G401 (cell line): ENCODE data around the gene WFIKKN1. TPM values are rescaled to one million over a fixed set of nuclear protein-coding genes. Genes with fewer than 3 reads are reported as not detected.

Experiments
- DNase-seq: peaks from one replicate; pipeline ENCODE4 v3.0.0-alpha.2; 2015; ENCODE audit warnings: low spot score
- in situ Hi-C: cut with HindIII; loops from 2 replicates; pipeline ENCODE4 v1.10.0; 2016; ENCODE audit warnings: low sequenced_read_pairs, mixed read lengths
- total RNA-seq: library from RNA; depleted of rRNA; stranded (reverse); fragments of >200 nt; shearing (Covaris generic); gene quantifications from 2 replicates; pipeline ENCODE4 v1.2.3, GENCODE V29; 2014; rRNA removed

WFIKKN1 gene
- total RNA-seq, 1 experiment from 2014 or later = 44.6 TPM

DNA sequence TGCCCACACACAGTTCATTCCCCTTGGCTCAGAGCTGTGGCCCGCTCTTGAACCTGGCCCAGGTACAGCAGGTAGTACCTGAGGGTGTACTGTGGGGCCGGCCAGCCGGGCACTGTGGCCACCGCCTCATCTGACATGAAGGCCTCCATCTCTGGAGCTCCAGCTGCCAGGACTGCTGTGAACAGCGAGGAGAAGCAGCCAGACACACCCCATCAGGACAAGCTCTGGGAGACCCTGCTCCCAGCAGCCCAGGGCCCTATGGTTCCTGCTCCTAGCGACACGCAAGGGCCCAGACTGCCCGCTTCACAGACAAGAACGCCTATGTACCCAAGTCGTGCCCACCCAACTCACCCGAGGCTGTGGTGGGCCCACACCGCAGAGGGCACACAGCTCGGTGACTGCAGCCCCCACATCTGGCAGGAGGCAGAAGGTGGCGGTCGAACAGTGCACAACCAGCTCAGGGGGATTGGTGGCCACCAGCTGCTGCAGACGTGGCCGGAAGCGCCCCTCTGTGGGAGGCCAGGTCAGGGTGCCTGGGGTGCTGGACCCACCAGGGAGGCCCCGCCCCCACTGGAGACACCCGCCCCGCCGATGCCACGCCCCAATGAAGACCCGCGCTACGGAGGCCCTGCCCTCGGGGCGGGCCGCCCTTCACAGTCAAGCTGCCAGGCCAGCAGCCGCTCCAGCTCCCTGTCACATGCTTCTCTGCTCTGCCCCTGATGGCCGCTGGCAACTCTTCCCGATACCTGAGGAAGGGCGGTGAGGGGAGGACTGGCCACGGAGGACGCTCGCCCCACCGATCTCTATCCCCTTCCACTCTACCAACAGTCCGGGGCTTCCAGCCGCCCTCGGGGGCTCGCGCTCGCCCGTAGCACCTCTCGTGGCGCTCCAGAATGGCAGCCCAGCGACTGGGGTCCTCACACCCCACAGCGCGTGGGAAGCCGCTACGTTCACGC is 48.4 kb downstream of the WFIKKN1 start:
- peak; percentile 76 for DNase-seq
- in situ Hi-C loops = no loop called here

DNA sequence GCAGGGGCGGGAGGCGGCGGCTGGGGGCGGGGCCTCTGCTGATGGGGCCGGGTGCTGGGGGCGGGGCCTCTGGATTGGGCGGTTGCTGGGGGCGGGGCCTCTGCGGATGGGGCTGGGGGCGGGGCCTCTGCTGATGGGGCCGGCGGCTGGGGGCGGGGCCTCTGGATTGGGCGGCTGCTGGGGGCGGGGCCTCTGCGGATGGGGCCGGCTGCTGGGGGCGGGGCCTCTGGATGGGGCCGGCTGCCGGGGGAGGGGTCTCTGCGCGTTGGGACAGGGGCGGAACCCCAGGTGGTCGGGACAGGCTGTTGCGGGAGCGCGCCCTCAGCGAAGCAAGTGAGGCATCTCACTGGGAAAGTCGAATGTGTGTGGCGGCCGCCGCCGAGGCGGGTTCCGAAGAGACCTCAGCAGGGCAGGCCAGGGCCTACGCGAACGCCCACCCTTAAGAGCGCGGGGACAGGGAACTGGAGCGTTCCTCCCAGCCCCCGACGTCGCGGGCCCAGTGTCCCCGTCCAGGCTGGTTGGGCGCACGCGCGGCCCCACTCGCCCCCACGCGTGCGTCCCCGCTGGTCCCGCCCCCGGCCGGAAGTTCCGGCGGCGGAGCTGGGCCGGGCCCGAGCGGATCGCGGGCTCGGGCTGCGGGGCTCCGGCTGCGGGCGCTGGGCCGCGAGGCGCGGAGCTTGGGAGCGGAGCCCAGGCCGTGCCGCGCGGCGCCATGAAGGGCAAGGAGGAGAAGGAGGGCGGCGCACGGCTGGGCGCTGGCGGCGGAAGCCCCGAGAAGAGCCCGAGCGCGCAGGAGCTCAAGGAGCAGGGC is 49.2 kb downstream of the WFIKKN1 start, which contains the start of gene STUB1:
Gene STUB1 (plus strand): TSS at position 597 of the 811 bp plus-strand sequence. CDS start 116 bp downstream, at position 713.
- in situ Hi-C loops = no loop called here
- DNase-seq = peak; percentile 75

DNA sequence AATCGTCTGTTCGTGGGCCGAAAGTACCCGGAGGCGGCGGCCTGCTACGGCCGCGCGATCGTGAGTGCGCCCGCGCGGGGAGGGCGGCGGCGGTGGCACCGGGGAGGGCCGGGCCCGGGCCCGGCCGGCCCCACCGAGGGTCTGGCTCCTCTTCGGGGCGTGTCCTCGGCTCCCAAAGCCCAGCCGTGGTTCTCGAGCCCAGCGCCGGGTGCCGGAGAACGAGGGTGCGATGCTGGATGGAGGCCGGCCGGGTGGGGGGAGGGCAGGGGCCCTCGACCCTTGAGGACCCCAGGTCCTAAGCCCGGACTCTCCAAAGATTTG is 49.8 kb downstream of the WFIKKN1 start:
- in situ Hi-C loops = no loop called here
- no peak for DNase-seq

DNA sequence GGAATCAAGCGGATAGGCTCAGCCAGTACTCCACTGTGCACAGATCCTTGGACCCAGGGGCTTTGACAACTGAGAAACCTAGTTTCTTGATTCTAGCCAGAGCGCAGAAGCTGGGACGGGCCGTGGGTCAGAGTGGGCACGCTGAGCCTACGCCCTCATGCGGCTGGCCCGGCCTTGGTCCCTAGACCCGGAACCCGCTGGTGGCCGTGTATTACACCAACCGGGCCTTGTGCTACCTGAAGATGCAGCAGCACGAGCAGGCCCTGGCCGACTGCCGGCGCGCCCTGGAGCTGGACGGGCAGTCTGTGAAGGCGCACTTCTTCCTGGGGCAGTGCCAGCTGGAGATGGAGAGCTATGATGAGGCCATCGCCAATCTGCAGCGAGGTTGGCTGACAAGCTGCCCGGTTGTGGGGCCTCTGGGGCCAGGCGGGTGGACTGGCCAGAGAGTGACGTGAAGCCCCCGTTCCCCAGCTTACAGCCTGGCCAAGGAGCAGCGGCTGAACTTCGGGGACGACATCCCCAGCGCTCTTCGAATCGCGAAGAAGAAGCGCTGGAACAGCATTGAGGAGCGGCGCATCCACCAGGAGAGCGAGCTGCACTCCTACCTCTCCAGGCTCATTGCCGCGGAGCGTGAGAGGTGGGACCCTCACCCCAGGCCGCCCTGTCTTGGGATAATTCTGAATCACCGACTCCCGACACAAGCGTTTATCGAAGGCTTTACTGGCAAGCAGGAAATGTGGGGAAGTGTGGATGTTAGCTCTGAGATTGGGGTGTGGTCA is 50.4 kb downstream of the WFIKKN1 start:
- in situ Hi-C loops = no loop called here
- peak; percentile 53 for DNase-seq

DNA sequence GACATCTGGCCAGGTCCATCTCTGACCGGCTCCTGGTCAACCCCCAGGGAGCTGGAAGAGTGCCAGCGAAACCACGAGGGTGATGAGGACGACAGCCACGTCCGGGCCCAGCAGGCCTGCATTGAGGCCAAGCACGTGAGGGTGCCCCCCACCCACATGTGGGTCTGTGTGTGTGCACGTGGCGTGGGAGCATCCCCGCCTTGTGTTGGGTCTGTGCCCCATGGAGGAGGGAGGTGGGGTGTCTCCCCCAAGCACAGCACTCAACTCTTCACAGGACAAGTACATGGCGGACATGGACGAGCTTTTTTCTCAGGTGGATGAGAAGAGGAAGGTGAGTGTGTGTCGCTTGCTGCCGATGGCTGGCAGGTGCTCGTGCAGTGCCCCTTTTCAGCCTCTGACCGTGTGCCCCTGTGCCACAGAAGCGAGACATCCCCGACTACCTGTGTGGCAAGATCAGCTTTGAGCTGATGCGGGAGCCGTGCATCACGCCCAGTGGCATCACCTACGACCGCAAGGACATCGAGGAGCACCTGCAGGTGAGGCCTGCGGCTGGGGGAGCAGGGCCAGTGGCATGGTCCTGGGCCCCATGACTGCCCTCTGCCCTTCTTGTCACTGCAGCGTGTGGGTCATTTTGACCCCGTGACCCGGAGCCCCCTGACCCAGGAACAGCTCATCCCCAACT is 51.1 kb downstream of the WFIKKN1 start:
- in situ Hi-C loops = no loop called here
- no peak for DNase-seq

DNA sequence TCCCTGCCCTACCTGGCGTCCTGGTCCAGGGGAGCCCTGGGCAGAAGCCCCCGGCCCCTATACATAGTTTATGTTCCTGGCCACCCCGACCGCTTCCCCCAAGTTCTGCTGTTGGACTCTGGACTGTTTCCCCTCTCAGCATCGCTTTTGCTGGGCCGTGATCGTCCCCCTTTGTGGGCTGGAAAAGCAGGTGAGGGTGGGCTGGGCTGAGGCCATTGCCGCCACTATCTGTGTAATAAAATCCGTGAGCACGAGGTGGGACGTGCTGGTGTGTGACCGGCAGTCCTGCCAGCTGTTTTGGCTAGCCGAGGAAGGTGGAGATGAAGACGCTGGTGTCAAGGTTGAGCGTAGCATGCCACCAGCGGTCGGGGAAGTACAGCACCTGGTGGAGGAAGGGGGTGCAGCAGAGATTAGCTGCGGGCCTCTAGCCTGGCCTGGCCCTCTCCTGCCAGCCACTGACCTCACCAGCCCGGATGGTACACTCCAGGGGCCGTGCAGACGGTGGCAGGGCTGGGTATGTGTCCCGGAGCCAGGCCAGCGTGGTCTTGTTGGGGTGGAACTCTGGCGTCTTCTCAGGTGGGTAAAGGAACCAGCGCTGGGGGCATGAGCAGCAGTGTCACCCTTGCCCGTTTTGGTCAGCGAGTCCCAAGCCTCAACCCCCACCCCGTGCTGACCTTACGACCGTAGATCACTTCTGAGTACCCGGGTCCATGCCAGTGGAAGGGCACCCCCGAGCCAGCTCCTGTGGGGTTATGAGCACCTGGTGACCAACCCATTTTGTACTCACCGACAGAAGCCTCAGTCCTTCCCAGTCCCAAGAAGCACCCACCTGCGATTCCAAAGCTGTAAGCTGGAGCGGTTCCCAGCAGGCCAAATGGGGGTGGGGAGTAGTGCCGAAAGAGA is 52.0 kb downstream of the WFIKKN1 start:
- in situ Hi-C loops = no loop called here

DNA sequence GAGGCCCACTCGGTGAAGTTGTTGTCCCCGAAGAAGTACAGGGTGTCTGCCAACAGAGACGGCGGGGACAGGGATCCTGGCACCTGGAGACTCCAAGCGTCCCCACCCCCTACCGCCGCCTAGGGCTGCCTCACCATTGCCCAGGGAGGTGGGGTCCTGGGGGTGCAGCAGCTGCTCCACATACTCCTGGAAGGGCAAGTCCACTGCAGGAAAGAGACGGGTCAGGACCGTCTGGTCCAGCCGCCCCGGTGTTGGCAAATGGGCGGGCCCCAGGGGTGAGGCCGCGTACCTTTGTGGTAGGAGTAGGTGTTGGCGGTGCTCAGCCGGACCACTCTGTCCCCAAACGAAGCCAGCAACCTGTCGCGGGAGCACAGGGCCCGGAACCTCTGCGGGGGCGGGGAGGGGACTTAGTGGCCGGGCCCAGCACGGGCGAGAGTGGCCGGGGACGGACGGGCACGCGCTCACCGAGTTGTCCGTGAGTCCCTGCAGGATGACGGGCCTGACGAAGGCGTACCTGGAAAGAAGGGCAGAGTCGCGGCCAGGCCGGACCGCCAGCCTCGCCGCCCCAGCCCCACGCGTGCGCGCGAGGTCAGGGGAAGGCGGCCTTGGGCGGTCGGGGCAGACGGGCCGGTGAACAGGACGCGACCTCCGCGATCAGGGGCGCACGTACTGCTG is 52.7 kb downstream of the WFIKKN1 start:
- no peak for DNase-seq
- in situ Hi-C loops = no loop called here

More for the DNA sequence above, 52.0 kb downstream of the WFIKKN1 start:
- DNase-seq = no peak

Other genes with a start within 250 kb of the WFIKKN1 start
- 53.0 and 60.8 TPM in 2 replicates for gene PGAP6, start 249.0 kb upstream of the WFIKKN1 start, total RNA-seq
- 312 and 362 TPM in 2 replicates for gene NME4, start 233.8 kb upstream of the WFIKKN1 start, total RNA-seq
- gene DECR2, start 229.1 kb upstream of the WFIKKN1 start, total RNA-seq = 13.0 and 13.7 TPM in 2 replicates
- gene RAB11FIP3, start 205.3 kb upstream of the WFIKKN1 start, total RNA-seq = 33.8 and 39.3 TPM in 2 replicates
- gene CAPN15, start 103.3 kb upstream of the WFIKKN1 start, total RNA-seq = 38.8 and 54.3 TPM in 2 replicates
- 0.41 and 2.3 TPM in 2 replicates for gene PRR35, start 70.6 kb upstream of the WFIKKN1 start, total RNA-seq
- gene NHLRC4, start 64.0 kb upstream of the WFIKKN1 start, total RNA-seq = 2.7 and 4.1 TPM in 2 replicates
- gene PIGQ, start 61.0 kb upstream of the WFIKKN1 start, total RNA-seq = 38.8 and 54.4 TPM in 2 replicates
- gene RAB40C, start 40.9 kb upstream of the WFIKKN1 start, total RNA-seq = 28.6 and 32.2 TPM in 2 replicates
- 119 and 161 TPM in 2 replicates for gene METTL26, start 5.3 kb downstream of the WFIKKN1 start, total RNA-seq
- gene MCRIP2, start 10.8 kb downstream of the WFIKKN1 start, total RNA-seq = 65.4 and 108 TPM in 2 replicates
- 25.0 and 39.8 TPM in 2 replicates for gene WDR90, start 18.4 kb downstream of the WFIKKN1 start, total RNA-seq
- gene RHOT2, start 37.1 kb downstream of the WFIKKN1 start, total RNA-seq = 83.4 and 104 TPM in 2 replicates
- gene RHBDL1, start 44.7 kb downstream of the WFIKKN1 start, total RNA-seq = 1.1 and 1.5 TPM in 2 replicates
- 145 and 207 TPM in 2 replicates for gene STUB1, start 49.4 kb downstream of the WFIKKN1 start, total RNA-seq
- 3.8 and 4.0 TPM in 2 replicates for gene JMJD8, start 53.3 kb downstream of the WFIKKN1 start, total RNA-seq
- gene WDR24, start 59.4 kb downstream of the WFIKKN1 start, total RNA-seq = 6.2 and 7.9 TPM in 2 replicates
- gene FBXL16, start 74.8 kb downstream of the WFIKKN1 start, total RNA-seq = 14.6 and 19.4 TPM in 2 replicates
- 428 and 493 TPM in 2 replicates for gene METRN, start 84.1 kb downstream of the WFIKKN1 start, total RNA-seq
- 45.5 and 47.6 TPM in 2 replicates for gene ANTKMT, start 90.2 kb downstream of the WFIKKN1 start, total RNA-seq
- gene CCDC78, start 95.5 kb downstream of the WFIKKN1 start, total RNA-seq = 20.0 and 26.4 TPM in 2 replicates
- 42.3 and 43.1 TPM in 2 replicates for gene HAGHL, start 96.1 kb downstream of the WFIKKN1 start, total RNA-seq
- 29.6 and 49.4 TPM in 2 replicates for gene CIAO3, start 110.0 kb downstream of the WFIKKN1 start, total RNA-seq
- 0.14 and 1.8 TPM in 2 replicates for gene MSLN, start 129.7 kb downstream of the WFIKKN1 start, total RNA-seq
- gene RPUSD1, start 157.4 kb downstream of the WFIKKN1 start, total RNA-seq = 69.3 and 95.5 TPM in 2 replicates
- gene CHTF18, start 157.6 kb downstream of the WFIKKN1 start, total RNA-seq = 60.2 and 61.4 TPM in 2 replicates
- 0.17 TPM in 1 of 2 replicates, not detected in the other for gene GNG13, start 169.7 kb downstream of the WFIKKN1 start, total RNA-seq